ENCODE measurements around the gene STARD3.

The STARD3 gene

DNA sequence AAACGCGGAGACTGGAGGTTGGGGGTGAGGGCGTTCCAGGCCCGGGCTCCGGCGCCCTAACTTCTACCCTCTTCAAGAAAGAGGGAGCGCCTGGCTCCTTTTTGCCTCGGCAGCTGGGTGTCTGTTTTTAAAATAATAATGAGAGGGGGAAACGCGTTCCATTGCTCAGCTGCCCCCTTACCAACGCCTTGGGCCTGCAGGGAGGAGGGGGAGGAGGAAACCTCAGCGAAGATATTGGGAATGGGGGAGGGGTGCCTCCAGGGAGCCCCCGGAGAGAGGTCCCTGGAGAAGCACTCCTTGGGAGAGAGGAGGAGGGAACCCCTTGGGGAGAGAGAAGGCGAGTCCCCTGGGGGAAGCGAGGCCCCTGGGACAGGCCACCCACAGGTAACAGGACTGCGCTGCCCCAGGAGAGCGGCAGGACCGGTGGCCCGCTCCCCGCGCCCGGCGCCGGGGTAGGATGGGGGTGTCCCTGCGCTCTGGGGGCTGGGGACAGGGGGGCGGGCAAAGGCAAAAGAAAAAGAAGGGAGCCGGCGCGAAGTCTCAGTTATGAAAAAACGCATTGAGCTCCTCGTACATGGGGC lies 31.9 kb upstream of the STARD3 start:
- no peak for DNase-seq

DNA sequence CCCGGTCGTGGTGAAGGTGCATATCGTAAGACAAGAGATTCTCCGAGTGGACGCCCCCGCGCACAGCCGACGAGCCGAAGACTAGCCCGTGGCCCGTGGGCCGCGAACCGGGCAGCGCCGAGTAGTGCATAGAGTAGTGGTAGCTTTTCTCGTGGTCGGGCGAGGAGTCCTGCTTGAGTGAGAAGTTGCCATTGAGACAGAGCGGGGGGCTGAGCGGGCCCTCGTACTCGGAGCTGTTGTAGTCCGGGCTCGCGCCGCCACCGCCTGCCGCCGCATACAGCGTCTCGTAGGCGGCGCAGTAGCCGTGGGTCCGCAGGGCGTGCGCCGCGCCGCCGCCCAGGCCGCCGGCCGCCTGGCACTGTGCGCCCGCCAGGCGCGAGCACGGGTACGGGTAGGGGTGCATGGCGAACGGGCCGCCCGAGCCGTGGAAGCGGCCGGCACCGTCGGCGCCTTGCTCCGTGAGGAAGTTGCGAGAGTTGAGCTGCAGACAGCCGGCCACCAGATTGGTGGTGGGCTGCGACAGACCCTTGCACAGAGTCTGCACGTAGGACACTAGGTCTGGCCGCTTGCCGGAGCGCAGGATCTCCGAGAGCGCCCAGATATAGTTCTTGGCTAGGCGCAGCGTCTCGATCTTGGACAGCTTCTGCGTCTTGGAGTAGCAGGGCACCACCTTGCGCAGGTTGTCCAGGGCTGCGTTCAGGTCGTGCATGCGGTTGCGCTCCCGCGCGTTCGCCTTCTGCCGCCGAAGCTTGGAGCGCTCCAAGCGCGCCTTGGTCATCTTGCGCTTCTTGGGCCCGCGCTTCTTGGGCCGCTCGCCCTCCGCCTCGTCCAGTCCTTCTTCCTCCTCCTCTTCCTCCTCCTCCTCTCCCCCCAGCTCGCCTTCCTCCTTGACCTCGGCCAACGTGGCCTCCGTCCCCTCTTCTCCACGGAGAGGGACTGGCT lies 31.2 kb upstream of the STARD3 start:
- DNase-seq, result no peak

DNA sequence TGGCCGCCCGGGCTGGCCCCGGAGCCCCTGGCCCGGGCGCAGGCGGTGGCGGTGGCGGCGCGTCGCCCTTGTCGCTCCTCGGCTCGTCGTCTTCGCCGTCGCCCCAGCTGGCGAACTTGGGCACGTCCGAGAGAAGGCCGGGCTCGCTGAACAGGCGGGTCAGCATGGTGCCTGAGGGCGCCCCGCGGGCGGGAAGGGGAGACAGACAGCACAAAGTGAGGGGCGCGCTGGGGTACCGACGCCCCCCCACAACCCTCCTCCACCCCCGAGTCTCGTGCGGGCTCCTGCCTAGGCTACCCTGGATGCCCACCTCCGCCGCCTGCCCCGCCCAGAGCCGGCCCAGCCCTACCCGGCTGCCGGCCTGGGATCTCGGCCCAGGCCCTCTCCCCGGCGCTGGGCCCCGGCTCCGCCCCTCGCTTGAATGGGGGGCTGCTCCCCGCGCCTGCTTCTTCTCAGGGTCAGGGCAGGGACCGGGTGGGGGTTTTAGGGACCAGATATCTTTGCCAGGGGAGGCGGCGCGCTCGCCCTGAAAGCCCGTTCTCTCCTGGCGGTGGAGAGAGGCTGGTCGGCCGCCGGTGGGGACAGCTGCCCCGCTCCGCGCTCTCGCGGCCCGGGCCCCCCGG lies 30.4 kb upstream of the STARD3 start:
- DNase-seq, result no peak

DNA sequence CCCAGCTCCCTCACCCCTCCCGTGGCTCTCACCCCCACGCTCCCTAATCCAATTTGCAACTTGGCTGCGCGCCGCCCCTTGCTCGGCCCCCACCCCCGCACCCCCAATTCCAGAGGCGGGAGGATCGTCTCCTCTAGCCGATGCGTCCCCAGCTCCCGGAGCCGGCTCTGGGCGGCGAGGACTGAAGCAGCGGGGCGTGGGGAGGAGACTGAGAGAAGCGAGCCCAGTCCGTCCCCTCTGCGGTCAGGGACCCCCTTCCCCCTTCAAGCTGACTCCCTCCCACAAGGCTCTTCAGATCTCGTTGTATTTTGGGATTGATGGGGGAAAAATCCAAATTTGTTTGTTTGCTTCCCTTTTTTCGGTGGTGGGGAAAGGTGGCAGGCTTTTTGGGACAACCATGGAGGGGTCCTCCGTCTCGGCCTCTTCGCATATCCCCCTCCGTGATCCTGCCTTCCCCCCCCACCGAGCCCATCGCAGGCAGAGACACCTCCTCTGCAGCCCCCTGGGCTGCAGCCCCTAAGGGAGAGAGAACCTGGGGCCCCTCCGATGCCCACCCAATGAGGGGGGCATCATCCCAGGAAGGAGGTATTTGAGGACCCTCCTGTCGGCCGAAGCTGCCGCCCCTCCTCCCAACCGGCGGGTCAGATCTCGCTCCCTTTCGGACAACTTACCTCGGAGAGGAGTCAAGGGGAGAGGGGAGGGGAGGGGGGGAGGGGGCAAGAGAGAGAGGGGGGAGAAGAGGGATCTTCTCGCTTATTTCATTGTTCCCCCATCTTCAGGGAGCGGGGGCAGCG lies 29.7 kb upstream of the STARD3 start:
- DNase-seq, result no peak

DNA sequence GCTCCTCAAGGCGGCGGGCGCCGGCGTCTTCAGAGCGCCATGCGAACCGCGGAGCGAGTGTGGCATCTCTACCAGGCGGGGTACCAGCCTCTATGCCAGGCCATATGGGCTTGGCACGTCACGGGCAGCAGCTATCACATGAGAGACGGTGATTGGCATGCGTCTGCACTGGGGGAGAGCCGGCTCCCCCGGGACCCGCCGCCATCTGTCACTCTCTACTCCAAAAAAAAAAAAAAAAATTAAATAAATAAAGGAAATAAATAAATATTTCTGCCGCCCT lies 29.2 kb upstream of the STARD3 start, which contains the start of gene NEUROD2:
Gene NEUROD2 (minus strand): TSS at position 70 of the 280 bp plus-strand sequence. CDS start 1,321 bp downstream, outside the sequence.
- DNase-seq, result no peak

DNA sequence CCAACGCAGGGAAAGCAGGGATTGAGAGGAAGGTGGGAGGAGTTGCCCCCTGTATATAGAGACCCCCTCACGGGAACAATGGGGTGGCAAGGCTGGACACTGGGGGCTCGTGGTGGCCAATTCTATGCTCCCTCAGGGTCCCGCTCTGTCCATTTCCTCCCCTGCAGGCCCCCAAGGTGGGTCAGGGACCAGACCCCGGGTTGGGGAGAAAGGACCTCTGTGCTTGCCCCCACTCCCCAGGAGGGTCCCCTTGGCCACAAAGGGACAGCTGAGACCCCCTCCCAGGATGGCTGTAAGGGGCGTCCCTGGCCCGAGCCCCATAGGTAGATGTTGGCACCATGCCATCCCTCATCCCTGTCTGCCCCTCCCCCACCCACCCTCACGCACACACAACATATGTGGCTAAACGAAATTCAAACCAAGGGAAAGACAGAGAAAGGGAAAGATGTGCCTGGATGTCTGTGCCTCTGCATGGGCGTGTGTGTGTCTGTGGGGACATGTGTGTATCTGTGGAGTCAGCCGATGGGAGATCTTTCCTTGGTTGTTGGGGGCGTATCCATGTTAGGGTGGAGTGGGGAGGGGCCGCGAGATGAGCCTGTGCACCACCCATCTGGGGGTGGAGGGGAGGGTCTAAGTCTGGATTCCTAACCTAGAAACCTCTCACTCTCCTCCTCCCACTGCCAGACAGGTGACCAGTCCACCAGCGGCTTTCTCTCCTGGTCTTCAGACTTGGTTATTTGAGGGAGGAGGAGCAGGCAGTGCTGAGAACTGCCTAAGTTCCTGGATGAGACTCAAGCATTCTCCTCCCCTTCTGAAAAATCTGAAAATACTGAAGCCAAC lies 28.6 kb upstream of the STARD3 start:
- DNase-seq, result no peak

DNA sequence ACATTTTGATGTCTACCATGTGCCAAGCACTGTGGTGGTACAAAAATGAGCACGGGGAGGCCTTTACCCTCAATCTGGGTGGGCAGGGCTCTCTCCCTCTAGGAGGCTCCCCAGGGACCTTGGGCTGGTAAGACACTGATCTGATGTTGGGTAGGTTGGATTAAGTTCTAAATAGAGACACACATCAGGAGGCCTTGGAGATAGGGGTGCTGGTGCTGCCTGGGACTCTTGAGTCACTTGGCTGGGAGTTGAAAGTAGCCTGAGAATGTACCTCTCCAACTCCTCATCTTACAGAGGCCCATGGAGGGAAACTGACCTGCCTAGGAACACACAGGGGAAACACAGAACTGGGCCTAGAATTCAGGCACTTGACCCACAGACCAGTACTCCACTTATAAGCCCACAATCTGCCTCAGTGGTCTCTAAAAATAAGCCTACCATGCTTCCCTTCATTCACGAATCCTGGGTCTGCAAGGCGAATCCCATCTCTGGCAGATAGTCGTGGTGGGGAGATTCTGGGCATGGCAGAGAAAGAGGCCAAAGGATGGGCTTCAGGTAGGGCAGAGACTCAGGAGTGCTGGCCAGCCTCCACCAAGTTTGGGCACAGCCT lies 27.4 kb upstream of the STARD3 start:
- DNase-seq, result no peak

DNA sequence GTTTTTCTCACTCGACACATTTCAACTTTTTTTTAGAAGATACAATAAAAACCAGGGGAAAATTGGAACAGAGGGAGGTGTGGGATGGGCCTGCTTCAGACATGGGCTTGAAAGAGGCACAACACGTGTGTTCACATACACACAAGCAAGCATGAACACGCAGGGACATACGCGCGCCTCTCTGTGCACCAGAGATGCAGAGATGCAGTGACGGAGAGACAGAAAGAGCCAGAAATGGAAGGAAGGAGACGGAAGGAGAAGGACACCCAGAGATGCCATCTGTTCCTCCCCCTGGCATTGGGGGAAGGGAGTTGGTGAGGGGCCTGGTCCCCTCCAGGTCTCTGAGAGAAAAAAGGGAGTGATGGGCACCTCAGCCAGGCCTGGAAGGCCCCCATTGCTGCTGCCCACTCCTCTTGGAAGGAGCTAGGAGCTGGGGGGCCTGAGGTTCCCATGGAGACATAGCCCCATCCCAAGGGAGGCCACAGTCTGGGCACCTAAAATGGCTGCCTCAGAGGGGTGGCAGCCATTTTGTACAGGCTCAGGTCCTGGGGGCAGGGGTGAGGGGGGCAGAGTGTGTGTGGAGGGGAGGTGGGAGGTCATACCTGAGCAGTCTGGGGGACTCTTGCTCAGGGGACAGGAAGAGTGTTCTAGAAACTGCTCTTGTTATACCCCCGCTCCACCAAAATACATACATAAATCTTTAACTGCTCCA lies 25.4 kb upstream of the STARD3 start:
- DNase-seq, result no peak

DNA sequence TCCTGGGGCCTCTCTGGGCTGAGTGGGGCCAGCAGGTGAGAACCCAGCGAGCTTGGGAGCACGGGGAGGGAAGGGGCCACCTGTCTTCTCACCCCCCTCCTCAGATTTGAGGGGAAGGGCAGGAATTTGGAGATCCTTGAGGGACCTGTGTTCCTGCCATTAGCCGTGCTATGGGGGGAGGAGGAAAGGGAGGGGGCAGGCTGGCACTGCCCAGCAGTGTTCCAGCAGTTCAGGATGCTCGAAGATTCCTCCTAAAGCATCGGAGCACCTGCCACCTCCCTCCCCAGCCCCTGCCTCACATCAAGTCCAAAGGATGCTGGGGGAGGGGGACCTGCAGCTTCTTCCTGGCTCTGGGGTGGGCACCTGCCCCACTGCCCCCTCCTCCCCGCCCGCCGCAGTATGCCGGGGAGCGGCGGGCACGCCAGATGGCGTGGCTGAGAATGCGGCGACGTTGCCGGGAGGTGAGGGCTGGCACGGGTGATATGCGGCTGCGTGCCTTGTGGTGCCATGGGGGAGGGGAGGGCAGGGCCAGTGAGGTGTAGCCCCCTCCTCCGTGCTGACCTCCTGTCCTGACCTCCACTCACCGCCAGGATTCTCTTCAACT lies 24.6 kb upstream of the STARD3 start:
- DNase-seq, result no peak

DNA sequence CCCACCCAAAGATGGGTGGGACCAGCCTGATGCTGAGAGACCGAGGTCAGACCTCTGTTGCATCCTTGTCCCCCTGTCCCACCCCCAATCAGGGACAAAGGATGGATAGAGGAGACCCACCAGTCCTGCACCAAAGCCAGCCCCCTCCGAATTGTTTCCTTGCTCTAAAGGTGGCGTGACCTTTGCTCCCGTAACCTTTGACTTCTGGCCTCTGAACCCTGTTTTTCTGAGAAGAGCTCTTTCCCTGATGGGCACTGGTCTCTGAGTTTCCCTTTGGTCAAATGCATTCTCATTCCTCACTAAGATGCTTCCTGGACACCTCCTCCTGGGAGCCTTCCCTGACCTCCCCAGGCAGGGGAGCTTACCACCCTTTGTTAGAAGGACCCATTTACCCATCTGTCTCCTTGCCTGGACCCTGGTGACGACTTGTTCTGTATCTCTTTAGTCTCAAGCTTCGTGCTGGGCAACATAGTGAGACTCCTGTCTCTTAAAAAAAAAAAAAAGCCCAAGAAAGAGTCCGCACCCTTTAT lies 23.9 kb upstream of the STARD3 start:
- DNase-seq, result no peak

DNA sequence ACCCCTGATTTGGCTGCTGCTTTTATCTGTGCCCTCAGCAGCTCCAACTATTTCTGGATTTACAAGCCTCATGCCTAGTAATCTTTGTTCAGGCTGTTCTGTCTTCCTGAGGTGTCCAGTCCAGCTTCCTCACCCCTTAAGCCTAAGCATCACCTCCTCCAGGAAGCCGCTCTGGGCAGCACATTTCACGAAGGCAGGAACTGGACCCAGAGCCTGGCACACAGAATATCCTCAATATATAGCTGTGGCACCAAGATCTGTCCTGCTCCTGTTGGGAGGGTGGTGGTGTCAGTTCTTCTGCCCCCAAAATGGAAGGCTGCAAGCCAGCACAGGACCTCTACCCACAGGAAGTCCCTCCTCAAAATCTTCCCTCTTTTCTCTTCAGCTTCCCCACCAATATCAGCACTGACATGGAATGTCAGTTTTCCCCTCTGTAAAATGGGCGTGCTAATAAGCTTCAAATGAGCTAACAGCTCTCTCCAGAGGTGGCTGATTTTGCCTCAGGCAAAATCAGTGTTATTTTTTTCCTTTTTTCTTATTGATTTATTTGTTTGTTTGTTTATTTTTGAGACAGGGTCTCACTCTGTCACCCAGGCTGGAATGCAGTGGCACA lies 22.3 kb upstream of the STARD3 start:
- no peak for DNase-seq

DNA sequence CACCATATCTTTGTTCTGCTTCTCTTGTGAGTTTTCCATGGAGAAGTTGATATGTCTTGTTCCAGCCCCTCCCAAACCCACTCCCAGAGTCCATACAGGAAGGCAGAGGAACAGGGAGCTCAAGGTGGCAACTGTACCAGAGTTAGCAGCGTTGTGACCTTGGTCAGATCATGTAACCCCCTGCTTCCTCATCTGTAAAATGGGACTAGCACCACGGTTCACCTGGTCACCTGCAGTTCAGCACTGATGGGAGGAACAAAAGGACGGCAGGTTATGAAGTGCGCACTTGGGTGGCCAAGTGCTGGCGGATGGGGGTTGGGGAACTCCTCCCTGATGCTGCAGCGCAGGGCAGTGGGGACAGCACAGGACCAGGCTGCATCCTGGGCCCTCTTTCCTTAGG lies 21.5 kb upstream of the STARD3 start:
- DNase-seq, result no peak

DNA sequence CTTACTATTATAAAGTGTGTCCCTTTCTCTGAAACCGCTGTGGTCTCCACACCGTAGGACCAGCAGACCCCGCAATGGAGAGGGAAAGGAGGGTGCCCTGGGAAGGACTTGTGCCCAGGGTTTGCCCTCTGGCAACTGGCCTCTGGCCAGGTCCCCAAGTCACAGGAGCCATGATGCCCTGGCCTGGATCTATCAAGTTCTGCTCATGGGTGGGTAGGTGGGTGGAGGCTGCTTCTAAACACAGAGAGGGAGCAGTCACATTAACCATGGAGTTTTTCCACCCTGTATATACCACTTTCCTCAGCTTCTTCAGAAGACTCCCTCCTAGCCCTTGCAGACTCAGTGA lies 19.9 kb upstream of the STARD3 start:
- DNase-seq, result no peak

DNA sequence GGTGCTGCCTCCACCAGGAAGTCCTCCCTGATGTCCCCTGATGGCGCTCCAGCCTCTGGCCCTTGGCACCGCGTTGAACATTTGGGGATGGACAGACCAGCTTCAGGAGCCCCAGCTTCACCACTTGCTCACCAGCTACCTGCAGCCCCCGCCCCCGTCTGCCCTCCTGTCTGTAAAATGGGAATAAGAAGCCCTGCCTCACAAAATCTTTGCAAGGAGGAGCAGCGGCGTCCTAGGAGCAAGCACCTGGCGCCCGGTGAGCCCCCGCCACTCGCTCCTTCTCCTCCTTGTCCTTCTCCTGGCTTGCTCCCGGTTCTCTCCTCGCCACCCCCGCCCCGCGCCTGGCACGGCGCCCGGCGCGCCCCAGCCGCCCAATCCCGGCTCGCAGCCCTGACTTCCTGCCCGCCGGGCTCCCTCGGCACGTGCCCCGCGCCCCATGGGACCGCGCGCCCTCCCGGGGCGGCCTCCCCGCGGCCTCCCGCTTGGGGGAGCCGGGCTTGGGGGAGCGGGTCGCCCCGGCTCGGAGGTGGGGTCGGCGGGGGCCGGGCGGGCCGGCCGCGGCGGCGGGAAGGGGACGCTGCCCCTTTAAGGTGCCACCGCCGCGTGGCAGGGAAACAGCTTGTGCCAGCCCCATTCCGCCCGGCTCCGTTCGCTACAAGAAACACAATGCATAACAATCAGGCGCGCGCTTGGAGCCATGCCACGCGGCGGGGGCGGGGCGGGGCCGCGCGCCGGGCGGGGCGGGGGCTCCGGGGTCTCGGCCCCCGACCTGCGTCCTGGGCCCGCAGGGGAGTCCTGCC lies 19.3 kb upstream of the STARD3 start:
- DNase-seq, result peak; percentile 59

DNA sequence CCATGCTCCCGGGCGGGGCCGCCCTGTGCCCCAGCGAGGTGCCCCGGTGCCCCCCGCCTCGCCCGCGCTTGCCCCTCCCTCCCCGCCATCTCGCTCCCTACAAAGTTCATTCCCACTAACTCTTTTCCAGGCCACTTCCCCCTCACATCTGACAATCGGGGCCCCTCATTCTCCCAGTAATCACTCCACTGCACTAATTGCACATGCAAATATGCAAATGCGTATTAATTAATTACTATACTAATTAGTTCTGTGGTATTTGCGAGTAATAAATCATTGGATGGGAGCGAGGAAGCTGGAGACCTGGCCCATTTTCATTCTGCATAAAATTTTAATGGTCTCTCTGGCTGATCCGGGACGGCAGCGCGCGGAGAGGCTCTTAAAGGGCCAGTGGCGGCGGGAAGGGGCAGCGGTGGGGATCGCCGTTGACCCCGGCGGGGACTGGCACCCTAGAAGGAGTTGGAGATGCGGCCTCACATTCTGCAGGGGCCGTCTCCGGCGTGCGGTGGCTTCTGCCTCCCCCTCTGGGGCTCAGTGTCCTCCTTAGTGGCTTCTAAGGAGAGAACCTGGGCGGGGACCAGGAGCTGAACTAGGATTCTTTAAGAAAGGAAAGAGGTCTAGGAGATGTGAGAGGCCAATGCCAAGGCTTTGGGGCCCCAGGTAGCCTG lies 18.6 kb upstream of the STARD3 start:
- DNase-seq, result no peak

DNA sequence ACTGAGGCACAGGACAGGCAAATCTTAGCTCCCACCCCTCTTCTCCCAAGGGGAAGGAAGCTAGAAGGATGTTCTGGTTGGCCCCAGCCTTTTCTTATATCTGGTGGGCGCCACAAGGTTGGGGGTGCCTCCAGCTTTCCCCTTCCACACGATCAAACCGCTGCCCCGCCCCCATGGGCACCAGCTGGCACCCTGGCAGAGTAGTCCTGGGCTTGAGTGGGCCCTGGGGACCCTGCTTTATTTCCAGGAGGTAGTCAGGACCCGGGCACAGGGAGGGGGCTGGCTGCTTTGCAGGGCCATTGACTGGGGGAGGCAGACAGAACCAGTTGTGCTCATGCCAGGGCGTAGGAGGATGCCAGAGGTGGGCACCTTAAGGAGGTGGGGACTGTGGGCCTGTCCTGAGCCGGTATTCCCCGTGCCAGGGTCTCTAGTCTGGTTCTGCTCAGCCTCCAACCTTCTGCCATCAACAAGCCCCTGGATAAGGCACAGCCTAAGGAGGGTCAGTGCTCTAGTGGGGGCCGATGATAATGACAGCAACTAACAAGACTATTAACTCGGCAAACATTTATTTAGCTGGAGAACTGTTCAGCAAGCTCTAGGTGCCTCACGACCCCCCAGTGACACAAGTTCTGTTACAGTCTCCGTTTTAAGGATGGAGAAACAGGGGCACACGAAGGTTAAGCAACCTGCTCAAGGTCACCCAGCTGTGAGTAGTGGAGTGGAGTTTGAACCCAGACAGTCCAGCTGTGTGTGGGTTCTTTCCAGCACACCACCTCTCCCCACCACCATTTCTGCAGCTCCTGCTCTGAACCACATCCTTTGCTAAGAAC lies 17.8 kb upstream of the STARD3 start:
- DNase-seq, result no peak

DNA sequence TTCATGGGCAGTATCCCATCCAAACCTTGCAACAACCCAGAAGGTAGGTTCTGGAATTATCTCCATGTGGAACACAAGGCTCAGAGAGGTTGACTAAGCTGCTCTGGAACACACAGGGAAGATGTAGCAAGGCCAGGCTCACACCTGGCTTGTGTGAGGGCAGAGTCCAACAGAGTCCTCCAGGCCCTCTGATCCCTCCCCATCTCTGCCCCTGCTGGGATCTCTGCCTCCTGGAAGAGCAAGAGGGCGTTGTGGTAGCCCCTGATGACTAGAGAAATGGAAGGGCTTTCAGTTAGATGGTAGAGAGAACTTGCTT lies 17.2 kb upstream of the STARD3 start:
- no peak for DNase-seq

Measured in fibroblast of skin of back (primary cell).